GM23338 (cell line): ENCODE data around the gene ABCA13. TPM values are rescaled to one million over a fixed set of nuclear protein-coding genes. Genes with fewer than 3 reads are reported as not detected.

ENCODE experiments used
- ATAC-seq: fragments of 200-7000 bp; cut with Tn5 transposase; 3 replicates; pipeline ENCODE4 v1.9.1; 2020
- DNase-seq: peaks from one replicate; pipeline ENCODE4 v3.0.0-alpha.2; 2015; ENCODE audit warnings: low spot score
- H2AFZ ChIP-seq: fragments of 200-600 bp; sonication (generic); 2 replicates; pipeline ENCODE4 v1.8.0; 2016; ENCODE audit warnings: antibody characterized with exemption, mild to moderate bottlenecking, moderate library complexity
- H3F3A ChIP-seq: fragments of 200-600 bp; sonication (generic); replicated peaks from 2 replicates; pipeline ENCODE4 v1.8.0; 2017; ENCODE audit warnings: antibody characterized with exemption, mixed run types, low read depth
- H3K27ac ChIP-seq: fragments of 200-600 bp; sonication (generic); 2 replicates; pipeline ENCODE4 v1.6.1; 2016; ENCODE audit warnings: low read depth
- H3K27me3 ChIP-seq: fragments of 200-600 bp; sonication (generic); 2 replicates; pipeline ENCODE4 v1.8.0; 2016; ENCODE audit warnings: mild to moderate bottlenecking, mixed run types, moderate library complexity; ENCODE audit not compliant: insufficient read depth
- H3K36me3 ChIP-seq: fragments of 200-600 bp; sonication (generic); 2 replicates; pipeline ENCODE4 v1.8.0; 2016; ENCODE audit warnings: mild to moderate bottlenecking; ENCODE audit not compliant: insufficient read depth
- H3K4me1 ChIP-seq: fragments of 200-600 bp; sonication (generic); 2 replicates; pipeline ENCODE4 v1.8.0; 2016; ENCODE audit warnings: mild to moderate bottlenecking, moderate library complexity; ENCODE audit not compliant: insufficient read depth
- H3K4me2 ChIP-seq: fragments of 200-600 bp; sonication (generic); 2 replicates; pipeline ENCODE4 v1.7.1; 2017; ENCODE audit warnings: mixed run types
- H3K4me3 ChIP-seq: fragments of 200-600 bp; sonication (generic); 2 replicates; pipeline ENCODE4 v1.6.1; 2016; ENCODE audit warnings: mixed run types
- H3K79me2 ChIP-seq: fragments of 200-600 bp; sonication (generic); replicated peaks from 2 replicates; pipeline ENCODE4 v1.8.0; 2017; ENCODE audit warnings: mild to moderate bottlenecking; ENCODE audit not compliant: insufficient read depth
- H3K9me2 ChIP-seq: fragments of 200-600 bp; sonication (generic); 2 replicates; pipeline ENCODE4 v1.8.0; 2017; ENCODE audit not compliant: insufficient read depth
- H4K20me1 ChIP-seq: fragments of 200-600 bp; sonication (generic); replicated peaks from 2 replicates; pipeline ENCODE4 v1.8.0; 2017; ENCODE audit warnings: mild to moderate bottlenecking; ENCODE audit not compliant: insufficient read depth
- H3K27ac Mint-ChIP-seq: 2 replicates; pipeline ENCODE4 v1.8.0; 2020; ENCODE audit warnings: inconsistent platforms, mild to moderate bottlenecking, moderate library complexity, mixed read lengths
- H3K27me3 Mint-ChIP-seq: 3 replicates; pipeline ENCODE4 v1.8.0; 2022; ENCODE audit warnings: low read depth, mild to moderate bottlenecking, moderate library complexity, mixed read lengths, inconsistent platforms; ENCODE audit not compliant: insufficient read depth, poor library complexity
- H3K36me3 Mint-ChIP-seq: 3 replicates; pipeline ENCODE4 v1.8.0; 2021; ENCODE audit warnings: low read depth, mild to moderate bottlenecking, inconsistent platforms, moderate library complexity, mixed read lengths
- H3K4me1 Mint-ChIP-seq: 3 replicates; pipeline ENCODE4 v1.8.0; 2020; ENCODE audit warnings: mild to moderate bottlenecking, inconsistent platforms, mixed read lengths
- H3K4me3 Mint-ChIP-seq: 3 replicates; pipeline ENCODE4 v1.8.0; 2021; ENCODE audit warnings: moderate library complexity, mild to moderate bottlenecking, inconsistent platforms, mixed read lengths
- H3K9me3 Mint-ChIP-seq: 3 replicates; pipeline ENCODE4 v1.8.0; 2020; ENCODE audit warnings: moderate library complexity, mild to moderate bottlenecking, inconsistent platforms, mixed read lengths
- CREB1 ChIP-seq: fragments of 250-450 bp; sonication (Bioruptor Pico); IDR thresholded peaks from 2 replicates; pipeline ENCODE4 v1.5.0; 2020; ENCODE audit warnings: low read depth, mild to moderate bottlenecking, moderate library complexity
- EZH2 ChIP-seq: fragments of 200-600 bp; sonication (generic); IDR thresholded peaks from one replicate; pipeline ENCODE4 v1.8.0; 2017; ENCODE audit warnings: antibody characterized with exemption, mild to moderate bottlenecking, low read depth; ENCODE audit not compliant: unreplicated experiment
- EZH2phosphoT487 ChIP-seq: fragments of 200-600 bp; sonication (generic); IDR thresholded peaks from one replicate; pipeline ENCODE4 v1.8.1; 2018; ENCODE audit warnings: antibody characterized with exemption; ENCODE audit not compliant: unreplicated experiment
- JUNB ChIP-seq: IDR thresholded peaks from one replicate; pipeline ENCODE4 v1.6.1; 2016; ENCODE audit warnings: antibody characterized with exemption; ENCODE audit not compliant: unreplicated experiment
- NANOG ChIP-seq: IDR thresholded peaks from 2 replicates; pipeline ENCODE4 v1.6.1; 2016; ENCODE audit warnings: antibody characterized with exemption, borderline replicate concordance
- POLR2AphosphoS5 ChIP-seq: IDR thresholded peaks from 2 replicates; pipeline ENCODE4 v1.6.1; 2016; ENCODE audit warnings: antibody characterized with exemption, low read depth
- STAT1 ChIP-seq: IDR thresholded peaks from one replicate; pipeline ENCODE4 v1.6.1; 2016; ENCODE audit warnings: antibody characterized with exemption; ENCODE audit not compliant: unreplicated experiment
- ZNF114 ChIP-seq: fragments of 250-450 bp; sonication (Bioruptor Pico); IDR thresholded peaks from 2 replicates; pipeline ENCODE4 v1.5.0; 2020; ENCODE audit warnings: mild to moderate bottlenecking, moderate library complexity
- ZNF331 ChIP-seq: fragments of 250-450 bp; sonication (Bioruptor Pico); IDR thresholded peaks from 2 replicates; pipeline ENCODE4 v1.5.0; 2020; ENCODE audit warnings: low read depth, mild to moderate bottlenecking, moderate library complexity
- polyA plus RNA-seq: library from polyadenylated mRNA; unstranded; fragments of >200 nt; fragmentation: Nextera tagmentation; extraction: Ambion mirVana; gene quantifications from 2 replicates; pipeline ENCODE4 v1.2.1, GENCODE V29; 2016
- total RNA-seq: library from RNA; depleted of rRNA; stranded (reverse); fragments of >200 nt; shearing (Covaris generic); gene quantifications from 2 replicates; pipeline ENCODE4 v1.2.3, GENCODE V29; 2014
- TF ChIP-seq, protein P1 (sequence below), 2 experiments: fragments of 200-600 bp in 1 of 2; sonication (generic) in 1 of 2; conservative IDR thresholded peaks; 2 replicates each; pipeline versions ENCODE4 v1.5.1 to v1.6.1; 2016 to 2017; ENCODE audit warnings: antibody characterized with exemption in 2 of 2, low read depth in 2 of 2, mild to moderate bottlenecking in 2 of 2, moderate library complexity in 1 of 2
- TF ChIP-seq, protein P2 (sequence below): fragments of 250-450 bp; sonication (Bioruptor Pico); IDR thresholded peaks from 2 replicates; pipeline ENCODE4 v1.5.0; 2020; ENCODE audit warnings: mild to moderate bottlenecking, moderate library complexity
- TF ChIP-seq, protein P3 (sequence below): IDR thresholded peaks from one replicate; pipeline ENCODE4 v1.6.1; 2018; ENCODE audit warnings: antibody characterized with exemption; ENCODE audit not compliant: unreplicated experiment
- TF ChIP-seq, protein P4 (sequence below): IDR thresholded peaks from 2 replicates; pipeline ENCODE4 v1.6.1; 2016; ENCODE audit warnings: antibody characterized with exemption

Gene ABCA13
- total and polyA plus RNA-seq, 2 experiments from 2014 or later = 0.21 TPM; not detected in 1

DNA sequence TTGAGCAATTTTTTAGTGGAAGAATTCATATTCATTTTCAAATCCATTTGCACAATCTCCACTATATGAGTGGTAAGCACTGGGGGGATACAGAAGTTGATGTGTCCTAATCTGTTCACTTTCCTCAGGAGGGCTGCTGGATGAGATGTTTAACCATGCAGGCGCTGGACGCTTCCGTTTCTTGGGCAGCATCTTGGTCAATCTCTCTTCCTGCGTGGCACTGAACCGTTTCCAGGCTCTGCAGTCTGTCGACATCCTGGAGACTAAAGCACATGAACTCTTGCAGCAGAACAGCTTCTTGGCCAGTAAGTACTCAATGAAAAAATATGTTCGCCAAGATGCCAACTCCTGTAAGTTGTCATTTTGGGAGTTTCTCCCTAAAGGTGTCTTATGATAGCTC, 179.3 kb downstream of the ABCA13 start:
- Mint-ChIP-seq H3K4me3 (no peak overlapping the region), H3K27ac (no peak overlapping the region), H3K36me3 (no peaks in the 10 kb centered on the region), H3K27me3 (no peaks in the 10 kb centered on the region), H3K9me3 (peaks cover 2% of the 10 kb centered on the region; the same call in 2 of the 3 replicates), H3K4me1 (no peaks in the 10 kb centered on the region)
- Histone ChIP-seq H3K9me2 (no peaks in the 10 kb centered on the region), H3K4me2 (no peak overlapping the region), H3K4me3 (no peak overlapping the region), H3F3A (no peaks in the 10 kb centered on the region), H4K20me1 (no peaks in the 10 kb centered on the region), H3K79me2 (no peaks in the 10 kb centered on the region), H3K4me1 (no peaks in the 10 kb centered on the region), H2AFZ (no peak overlapping the region), H3K36me3 (no peaks in the 10 kb centered on the region), H3K27ac (no peak overlapping the region), H3K27me3 (no peaks in the 10 kb centered on the region)
- DNase-seq (no peak), ATAC-seq (no peak)
- TF ChIP-seq, protein P1, sequence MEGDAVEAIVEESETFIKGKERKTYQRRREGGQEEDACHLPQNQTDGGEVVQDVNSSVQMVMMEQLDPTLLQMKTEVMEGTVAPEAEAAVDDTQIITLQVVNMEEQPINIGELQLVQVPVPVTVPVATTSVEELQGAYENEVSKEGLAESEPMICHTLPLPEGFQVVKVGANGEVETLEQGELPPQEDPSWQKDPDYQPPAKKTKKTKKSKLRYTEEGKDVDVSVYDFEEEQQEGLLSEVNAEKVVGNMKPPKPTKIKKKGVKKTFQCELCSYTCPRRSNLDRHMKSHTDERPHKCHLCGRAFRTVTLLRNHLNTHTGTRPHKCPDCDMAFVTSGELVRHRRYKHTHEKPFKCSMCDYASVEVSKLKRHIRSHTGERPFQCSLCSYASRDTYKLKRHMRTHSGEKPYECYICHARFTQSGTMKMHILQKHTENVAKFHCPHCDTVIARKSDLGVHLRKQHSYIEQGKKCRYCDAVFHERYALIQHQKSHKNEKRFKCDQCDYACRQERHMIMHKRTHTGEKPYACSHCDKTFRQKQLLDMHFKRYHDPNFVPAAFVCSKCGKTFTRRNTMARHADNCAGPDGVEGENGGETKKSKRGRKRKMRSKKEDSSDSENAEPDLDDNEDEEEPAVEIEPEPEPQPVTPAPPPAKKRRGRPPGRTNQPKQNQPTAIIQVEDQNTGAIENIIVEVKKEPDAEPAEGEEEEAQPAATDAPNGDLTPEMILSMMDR (conservative IDR thresholded peaks at IDR 0.05; ENCODE audit: low read depth in 2 of 2) = no peak
- TF ChIP-seq STAT1 = no peak
- no peak for TF ChIP-seq ZNF331
- TF ChIP-seq EZH2 = no peak
- TF ChIP-seq, protein P2, sequence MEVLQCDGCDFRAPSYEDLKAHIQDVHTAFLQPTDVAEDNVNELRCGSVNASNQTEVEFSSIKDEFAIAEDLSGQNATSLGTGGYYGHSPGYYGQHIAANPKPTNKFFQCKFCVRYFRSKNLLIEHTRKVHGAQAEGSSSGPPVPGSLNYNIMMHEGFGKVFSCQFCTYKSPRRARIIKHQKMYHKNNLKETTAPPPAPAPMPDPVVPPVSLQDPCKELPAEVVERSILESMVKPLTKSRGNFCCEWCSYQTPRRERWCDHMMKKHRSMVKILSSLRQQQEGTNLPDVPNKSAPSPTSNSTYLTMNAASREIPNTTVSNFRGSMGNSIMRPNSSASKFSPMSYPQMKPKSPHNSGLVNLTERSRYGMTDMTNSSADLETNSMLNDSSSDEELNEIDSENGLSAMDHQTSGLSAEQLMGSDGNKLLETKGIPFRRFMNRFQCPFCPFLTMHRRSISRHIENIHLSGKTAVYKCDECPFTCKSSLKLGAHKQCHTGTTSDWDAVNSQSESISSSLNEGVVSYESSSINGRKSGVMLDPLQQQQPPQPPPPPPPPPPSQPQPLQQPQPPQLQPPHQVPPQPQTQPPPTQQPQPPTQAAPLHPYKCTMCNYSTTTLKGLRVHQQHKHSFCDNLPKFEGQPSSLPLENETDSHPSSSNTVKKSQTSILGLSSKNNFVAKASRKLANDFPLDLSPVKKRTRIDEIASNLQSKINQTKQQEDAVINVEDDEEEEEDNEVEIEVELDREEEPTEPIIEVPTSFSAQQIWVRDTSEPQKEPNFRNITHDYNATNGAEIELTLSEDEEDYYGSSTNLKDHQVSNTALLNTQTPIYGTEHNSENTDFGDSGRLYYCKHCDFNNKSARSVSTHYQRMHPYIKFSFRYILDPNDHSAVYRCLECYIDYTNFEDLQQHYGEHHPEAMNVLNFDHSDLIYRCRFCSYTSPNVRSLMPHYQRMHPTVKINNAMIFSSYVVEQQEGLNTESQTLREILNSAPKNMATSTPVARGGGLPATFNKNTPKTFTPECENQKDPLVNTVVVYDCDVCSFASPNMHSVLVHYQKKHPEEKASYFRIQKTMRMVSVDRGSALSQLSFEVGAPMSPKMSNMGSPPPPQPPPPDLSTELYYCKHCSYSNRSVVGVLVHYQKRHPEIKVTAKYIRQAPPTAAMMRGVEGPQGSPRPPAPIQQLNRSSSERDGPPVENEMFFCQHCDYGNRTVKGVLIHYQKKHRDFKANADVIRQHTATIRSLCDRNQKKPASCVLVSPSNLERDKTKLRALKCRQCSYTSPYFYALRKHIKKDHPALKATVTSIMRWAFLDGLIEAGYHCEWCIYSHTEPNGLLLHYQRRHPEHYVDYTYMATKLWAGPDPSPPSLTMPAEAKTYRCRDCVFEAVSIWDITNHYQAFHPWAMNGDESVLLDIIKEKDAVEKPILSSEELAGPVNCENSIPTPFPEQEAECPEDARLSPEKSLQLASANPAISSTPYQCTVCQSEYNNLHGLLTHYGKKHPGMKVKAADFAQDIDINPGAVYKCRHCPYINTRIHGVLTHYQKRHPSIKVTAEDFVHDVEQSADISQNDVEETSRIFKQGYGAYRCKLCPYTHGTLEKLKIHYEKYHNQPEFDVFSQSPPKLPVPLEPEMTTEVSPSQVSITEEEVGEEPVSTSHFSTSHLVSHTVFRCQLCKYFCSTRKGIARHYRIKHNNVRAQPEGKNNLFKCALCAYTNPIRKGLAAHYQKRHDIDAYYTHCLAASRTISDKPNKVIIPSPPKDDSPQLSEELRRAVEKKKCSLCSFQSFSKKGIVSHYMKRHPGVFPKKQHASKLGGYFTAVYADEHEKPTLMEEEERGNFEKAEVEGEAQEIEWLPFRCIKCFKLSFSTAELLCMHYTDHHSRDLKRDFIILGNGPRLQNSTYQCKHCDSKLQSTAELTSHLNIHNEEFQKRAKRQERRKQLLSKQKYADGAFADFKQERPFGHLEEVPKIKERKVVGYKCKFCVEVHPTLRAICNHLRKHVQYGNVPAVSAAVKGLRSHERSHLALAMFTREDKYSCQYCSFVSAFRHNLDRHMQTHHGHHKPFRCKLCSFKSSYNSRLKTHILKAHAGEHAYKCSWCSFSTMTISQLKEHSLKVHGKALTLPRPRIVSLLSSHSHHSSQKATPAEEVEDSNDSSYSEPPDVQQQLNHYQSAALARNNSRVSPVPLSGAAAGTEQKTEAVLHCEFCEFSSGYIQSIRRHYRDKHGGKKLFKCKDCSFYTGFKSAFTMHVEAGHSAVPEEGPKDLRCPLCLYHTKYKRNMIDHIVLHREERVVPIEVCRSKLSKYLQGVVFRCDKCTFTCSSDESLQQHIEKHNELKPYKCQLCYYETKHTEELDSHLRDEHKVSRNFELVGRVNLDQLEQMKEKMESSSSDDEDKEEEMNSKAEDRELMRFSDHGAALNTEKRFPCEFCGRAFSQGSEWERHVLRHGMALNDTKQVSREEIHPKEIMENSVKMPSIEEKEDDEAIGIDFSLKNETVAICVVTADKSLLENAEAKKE = no peak
- no peak for TF ChIP-seq ZNF114 (CRISPR knock-in tag)
- TF ChIP-seq JUNB = no peak
- TF ChIP-seq, protein P3, sequence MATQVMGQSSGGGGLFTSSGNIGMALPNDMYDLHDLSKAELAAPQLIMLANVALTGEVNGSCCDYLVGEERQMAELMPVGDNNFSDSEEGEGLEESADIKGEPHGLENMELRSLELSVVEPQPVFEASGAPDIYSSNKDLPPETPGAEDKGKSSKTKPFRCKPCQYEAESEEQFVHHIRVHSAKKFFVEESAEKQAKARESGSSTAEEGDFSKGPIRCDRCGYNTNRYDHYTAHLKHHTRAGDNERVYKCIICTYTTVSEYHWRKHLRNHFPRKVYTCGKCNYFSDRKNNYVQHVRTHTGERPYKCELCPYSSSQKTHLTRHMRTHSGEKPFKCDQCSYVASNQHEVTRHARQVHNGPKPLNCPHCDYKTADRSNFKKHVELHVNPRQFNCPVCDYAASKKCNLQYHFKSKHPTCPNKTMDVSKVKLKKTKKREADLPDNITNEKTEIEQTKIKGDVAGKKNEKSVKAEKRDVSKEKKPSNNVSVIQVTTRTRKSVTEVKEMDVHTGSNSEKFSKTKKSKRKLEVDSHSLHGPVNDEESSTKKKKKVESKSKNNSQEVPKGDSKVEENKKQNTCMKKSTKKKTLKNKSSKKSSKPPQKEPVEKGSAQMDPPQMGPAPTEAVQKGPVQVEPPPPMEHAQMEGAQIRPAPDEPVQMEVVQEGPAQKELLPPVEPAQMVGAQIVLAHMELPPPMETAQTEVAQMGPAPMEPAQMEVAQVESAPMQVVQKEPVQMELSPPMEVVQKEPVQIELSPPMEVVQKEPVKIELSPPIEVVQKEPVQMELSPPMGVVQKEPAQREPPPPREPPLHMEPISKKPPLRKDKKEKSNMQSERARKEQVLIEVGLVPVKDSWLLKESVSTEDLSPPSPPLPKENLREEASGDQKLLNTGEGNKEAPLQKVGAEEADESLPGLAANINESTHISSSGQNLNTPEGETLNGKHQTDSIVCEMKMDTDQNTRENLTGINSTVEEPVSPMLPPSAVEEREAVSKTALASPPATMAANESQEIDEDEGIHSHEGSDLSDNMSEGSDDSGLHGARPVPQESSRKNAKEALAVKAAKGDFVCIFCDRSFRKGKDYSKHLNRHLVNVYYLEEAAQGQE = no peak
- TF ChIP-seq NANOG = no peak
- TF ChIP-seq EZH2phosphoT487 = no peak
- TF ChIP-seq, protein P4, sequence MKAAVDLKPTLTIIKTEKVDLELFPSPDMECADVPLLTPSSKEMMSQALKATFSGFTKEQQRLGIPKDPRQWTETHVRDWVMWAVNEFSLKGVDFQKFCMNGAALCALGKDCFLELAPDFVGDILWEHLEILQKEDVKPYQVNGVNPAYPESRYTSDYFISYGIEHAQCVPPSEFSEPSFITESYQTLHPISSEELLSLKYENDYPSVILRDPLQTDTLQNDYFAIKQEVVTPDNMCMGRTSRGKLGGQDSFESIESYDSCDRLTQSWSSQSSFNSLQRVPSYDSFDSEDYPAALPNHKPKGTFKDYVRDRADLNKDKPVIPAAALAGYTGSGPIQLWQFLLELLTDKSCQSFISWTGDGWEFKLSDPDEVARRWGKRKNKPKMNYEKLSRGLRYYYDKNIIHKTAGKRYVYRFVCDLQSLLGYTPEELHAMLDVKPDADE = no peak
- no peak for TF ChIP-seq CREB1
- TF ChIP-seq POLR2AphosphoS5 = no peak
